ENCODE results near the gene ANKRD9.

- TF ChIP-seq, protein P1, sequence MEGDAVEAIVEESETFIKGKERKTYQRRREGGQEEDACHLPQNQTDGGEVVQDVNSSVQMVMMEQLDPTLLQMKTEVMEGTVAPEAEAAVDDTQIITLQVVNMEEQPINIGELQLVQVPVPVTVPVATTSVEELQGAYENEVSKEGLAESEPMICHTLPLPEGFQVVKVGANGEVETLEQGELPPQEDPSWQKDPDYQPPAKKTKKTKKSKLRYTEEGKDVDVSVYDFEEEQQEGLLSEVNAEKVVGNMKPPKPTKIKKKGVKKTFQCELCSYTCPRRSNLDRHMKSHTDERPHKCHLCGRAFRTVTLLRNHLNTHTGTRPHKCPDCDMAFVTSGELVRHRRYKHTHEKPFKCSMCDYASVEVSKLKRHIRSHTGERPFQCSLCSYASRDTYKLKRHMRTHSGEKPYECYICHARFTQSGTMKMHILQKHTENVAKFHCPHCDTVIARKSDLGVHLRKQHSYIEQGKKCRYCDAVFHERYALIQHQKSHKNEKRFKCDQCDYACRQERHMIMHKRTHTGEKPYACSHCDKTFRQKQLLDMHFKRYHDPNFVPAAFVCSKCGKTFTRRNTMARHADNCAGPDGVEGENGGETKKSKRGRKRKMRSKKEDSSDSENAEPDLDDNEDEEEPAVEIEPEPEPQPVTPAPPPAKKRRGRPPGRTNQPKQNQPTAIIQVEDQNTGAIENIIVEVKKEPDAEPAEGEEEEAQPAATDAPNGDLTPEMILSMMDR (IDR thresholded peaks at IDR 0.05) = no peak
- TF ChIP-seq POLR2A (IDR thresholded peaks at IDR 0.05) = no peak
These were observed 3.3 kb upstream of the ANKRD9 start for GRCh38 chr14:102512793-102513300.
